ENCODE data around the gene ZC2HC1B.

ZC2HC1B gene

DNA sequence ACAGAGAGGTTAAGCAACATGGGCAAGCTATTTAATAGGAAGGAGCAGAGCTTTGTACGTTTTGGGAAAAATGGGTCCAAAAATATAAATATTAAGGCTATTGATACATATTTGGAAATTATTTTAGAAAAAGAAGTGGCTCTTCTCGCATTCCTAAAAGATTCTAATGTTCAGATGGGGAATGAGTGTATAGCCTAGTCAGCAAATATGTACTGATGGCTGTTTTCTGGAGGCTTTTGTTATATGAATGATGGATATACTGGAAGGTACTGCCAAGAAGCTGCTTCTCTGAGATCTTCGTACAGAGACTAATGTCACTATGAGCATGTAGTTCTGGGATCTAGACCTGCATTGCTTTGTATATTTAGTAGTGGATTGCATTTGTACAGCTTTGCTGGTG is 72.1 kb downstream of the ZC2HC1B start:
- DNase-seq: no peak

GRCh38 chr6:143936778-143937667 is 72.7 kb downstream of the ZC2HC1B start:
- DNase-seq: no peak

DNA sequence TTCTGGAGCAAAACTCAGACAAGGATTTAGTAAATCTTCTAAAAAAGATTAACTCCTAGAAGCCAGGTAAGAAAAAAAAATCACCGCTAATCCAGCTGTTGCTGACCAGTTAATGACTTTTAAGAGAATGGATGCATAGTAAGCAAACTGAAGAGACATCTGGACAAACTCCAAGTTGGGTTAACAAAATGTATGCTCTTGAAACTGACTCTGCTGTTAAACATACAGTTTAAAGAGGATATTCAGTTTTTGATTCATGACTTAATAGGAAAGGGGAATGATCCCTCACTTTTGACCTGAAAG is 73.3 kb downstream of the ZC2HC1B start:
- DNase-seq: no peak

- DNase-seq: no peak
Observed at GRCh38 chr6:143939364-143939763, 75.1 kb downstream of the ZC2HC1B start.

DNA sequence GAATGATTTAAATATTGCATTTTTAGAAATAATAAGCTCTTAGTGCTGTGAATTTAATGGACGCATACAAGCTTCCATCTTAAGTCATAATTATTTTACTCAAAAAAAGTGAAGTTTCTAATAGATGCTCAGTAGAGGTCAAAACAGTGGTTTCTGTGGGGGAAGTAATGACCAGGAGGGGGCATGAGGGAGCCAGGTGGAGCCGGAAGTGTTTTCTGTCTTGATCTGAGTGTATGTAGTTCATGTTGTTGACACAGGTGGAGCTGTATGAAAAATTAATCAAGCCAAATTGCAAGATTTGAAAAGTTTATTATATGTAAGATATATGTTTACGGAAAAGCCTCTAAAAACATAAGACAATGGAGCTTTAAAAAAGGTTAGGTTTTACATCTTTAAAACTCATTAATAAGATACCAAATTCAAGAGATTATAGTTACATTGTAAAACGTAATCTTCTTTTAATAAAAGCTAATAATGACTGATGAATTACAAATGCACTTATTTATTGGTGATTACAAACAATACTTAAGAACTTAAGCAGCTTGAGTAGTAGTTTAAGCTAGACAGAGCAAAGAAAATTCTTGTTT is 75.8 kb downstream of the ZC2HC1B start:
- peak in 1 of 2 donors; percentile 72 for DNase-seq

DNA sequence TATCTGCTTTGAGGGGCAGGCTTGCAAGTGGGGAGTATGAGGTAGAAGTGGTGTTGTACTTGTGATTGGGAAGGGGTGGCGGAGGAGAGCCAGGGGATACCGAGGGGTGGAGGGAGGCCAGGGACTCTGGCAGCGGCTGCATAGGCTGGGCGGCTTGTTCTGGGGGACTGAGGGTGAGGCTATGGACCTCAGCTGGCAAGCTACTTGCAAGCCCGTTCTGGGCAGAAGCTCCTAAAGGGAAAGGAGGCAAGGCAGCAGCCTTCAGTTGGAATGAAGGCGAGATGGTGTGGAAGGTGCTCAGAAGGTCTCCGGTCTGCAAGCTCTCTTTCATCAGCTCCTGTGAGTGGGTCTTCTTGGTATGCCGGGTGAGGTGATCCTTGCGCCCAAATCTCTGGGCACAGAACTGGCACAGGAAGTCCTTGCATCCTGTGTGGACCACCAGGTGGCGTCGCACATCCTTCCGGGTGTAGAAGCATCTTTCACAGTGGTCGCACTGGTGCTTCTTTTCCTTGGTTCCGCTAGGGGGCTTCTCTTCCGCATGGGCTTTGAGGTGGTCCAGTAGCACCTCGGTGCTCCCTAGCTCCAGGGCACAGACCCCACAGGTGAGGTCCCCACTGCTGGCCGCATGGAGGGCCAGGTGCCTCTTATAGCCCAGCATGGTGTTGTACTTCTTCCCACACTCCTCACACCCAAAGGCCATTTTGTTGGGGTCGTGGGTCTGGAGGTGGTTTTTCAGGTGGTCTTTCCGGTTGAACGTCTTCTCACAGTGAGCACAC is 77.8 kb downstream of the ZC2HC1B start:
- DNase-seq: peak; percentile 3 to 33

- no peak for DNase-seq
Observed at GRCh38 chr6:143948208-143948607, 83.9 kb downstream of the ZC2HC1B start.

DNA sequence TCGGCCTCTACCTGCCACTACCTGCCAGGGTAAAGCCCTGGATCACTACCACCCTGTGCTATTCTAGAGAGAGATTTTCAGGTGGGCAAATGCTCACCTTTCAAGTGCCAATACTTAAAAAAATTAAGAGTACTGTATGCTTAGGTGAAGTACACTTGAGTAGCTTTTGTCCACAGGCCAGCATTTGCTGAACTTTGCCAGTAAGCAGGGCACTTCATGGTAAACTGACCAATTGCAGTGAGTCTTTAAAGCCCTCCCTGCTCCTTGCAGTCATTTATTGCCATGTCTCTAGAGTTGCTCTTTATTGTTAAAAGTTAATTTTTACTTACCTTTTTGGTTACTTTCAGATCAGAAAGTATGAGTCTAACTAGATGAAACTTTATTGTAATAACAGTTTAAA is 85.3 kb downstream of the ZC2HC1B start:
- DNase-seq: no peak

GRCh38 chr6:143949962-143950361 is 85.7 kb downstream of the ZC2HC1B start:
- no peak for DNase-seq

GRCh38 chr6:143950875-143951274 is 86.6 kb downstream of the ZC2HC1B start:
- DNase-seq: no peak

- no peak for DNase-seq
Observed at GRCh38 chr6:143952060-143952778, 87.9 kb downstream of the ZC2HC1B start.

GRCh38 chr6:143952947-143953701 is 88.8 kb downstream of the ZC2HC1B start:
- DNase-seq: no peak

GRCh38 chr6:143953922-143954321 is 89.6 kb downstream of the ZC2HC1B start:
- DNase-seq: no peak

- no peak for DNase-seq
Observed at GRCh38 chr6:143955971-143956370, 91.7 kb downstream of the ZC2HC1B start.

GRCh38 chr6:143957679-143958274 is 93.5 kb downstream of the ZC2HC1B start:
- no peak for DNase-seq

- no peak for DNase-seq
Observed at GRCh38 chr6:143958839-143959399, 94.6 kb downstream of the ZC2HC1B start.

DNA sequence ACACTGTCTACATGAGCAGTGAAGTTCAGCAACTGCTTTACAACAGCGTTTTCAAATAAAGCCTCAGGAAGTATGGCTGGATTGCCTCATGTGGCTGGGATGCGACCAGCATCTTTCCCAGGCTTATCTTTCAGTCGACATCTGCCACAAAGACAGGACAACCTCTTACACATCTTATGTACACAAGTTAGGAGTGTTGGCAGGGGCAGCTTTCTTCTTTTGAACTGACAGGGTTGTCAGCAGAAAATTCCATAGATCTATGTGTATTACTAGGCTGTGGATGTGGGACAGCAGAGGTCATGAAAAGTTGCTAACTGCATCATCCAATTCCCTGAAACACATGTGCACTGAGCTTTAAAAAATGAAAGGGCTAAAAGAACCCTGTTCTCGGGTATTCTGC is 95.7 kb downstream of the ZC2HC1B start:
- DNase-seq: no peak

DNA sequence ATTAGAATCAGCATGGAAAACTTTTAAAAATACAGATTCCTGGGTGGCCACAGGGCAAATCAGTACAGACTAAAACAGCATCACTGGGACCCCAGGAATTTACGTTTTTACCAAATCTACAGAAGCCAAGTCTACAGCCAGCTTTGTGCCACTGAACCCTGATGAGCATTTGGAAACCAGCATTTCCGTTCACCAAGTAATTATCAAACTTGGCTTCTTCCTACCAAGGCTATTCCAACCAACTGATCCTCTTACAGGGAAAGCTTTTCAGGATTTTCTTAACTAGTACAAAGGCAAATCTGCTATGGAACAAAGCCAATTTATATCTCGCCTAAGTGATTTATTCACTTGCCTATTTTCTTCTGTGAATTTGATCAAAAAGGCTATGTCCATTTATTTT is 96.8 kb downstream of the ZC2HC1B start:
- no peak for DNase-seq

- no peak for DNase-seq
Observed at GRCh38 chr6:143961886-143962878, 97.9 kb downstream of the ZC2HC1B start.

DNA sequence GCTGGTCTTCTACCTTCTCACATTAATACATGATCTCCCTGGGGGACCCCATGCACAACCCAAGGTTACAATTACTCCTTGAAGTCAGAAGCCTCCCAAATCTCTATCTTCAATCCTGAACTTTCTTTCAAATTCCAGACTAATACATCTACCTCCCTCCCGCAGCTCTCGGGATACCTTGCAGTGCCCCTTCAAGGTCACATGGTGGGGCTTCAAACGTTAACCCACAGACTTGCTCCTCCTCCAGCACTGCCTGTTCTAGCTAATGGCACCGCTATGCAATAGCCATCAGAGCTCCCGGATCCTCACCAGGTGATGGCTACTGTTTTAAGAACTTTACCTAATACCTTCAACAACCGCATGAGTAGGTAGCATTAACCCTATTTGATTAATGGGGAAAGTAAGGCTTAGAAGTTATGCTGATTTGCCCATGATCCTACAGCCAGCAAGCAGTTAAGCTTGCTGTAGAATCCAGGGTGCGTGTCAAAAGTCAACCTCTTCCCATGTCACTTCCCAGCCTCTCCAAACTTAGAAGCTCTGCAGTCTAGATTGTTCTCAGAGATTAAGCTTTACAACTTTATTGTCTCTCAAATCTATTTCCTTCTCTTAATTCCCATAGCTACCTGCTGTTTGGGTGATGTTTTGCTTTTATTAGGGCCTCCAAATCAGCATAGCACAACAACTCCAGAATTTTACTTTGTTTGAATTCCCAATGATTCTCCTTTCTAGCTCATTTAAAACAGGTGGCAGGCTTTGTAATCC is 99.1 kb downstream of the ZC2HC1B start:
- no peak for DNase-seq
